H1 (cell line): ENCODE results near the gene NDP. TPM values are rescaled to one million over a fixed set of nuclear protein-coding genes. Genes with fewer than 3 reads are reported as not detected.
"Not testable (repeated sequence)": the region's sequence is repeated elsewhere in the genome, so short reads cannot be mapped to it uniquely, and the experiment has no call there.

Experiments used
- CTCF ChIA-PET: fragments of 300-600 bp; sonication (Branson Sonifier 250); formaldehyde crosslinking; loops from one replicate; lab custom pipeline; 2021; ENCODE audit not compliant: partially characterized antibody; lab: Charles Lee
- POLR2A ChIA-PET: fragments of 300-600 bp; sonication (Branson Sonifier 250); formaldehyde crosslinking; loops from one replicate; lab custom pipeline; 2021; ENCODE audit warnings: inconsistent platforms; ENCODE audit not compliant: partially characterized antibody; lab: Charles Lee
- DNase-seq, 2 experiments: peaks; one replicate each; pipeline versions ENCODE4 v3.0.0 to v3.0.0-alpha.2; 2010 to 2022; ENCODE audit warnings: low spot score in 2 of 2, low read depth in 1 of 2, mixed read lengths in 1 of 2
- FAIRE-seq: peaks from 2 replicates; lab custom pipeline; 2011; peaks lifted over from hg19 to GRCh38; lab: Jason Lieb, UNC
- H2AFZ ChIP-seq: 2 replicates; pipeline ENCODE4 v1.8.1; 2012; ENCODE audit warnings: low read length, inconsistent platforms
- H2AK5ac ChIP-seq: 2 replicates; pipeline ENCODE4 v1.6.1; 2013; ENCODE audit warnings: low read depth, low read length
- H2BK120ac ChIP-seq: replicated peaks from 2 replicates; pipeline ENCODE3; 2013; ENCODE audit warnings: low read depth, low read length, inconsistent platforms
- H2BK12ac ChIP-seq: 2 replicates; pipeline ENCODE4 v1.6.1; 2013; ENCODE audit warnings: low read depth, low read length
- H2BK15ac ChIP-seq: 2 replicates; pipeline ENCODE4 v1.6.1; 2013; ENCODE audit warnings: low read length
- H2BK20ac ChIP-seq: 2 replicates; pipeline ENCODE4 v1.6.1; 2013; ENCODE audit warnings: low read length
- H2BK5ac ChIP-seq: 2 replicates; pipeline ENCODE4 v1.6.1; 2013; ENCODE audit warnings: low read depth, low read length
- H3K14ac ChIP-seq: 2 replicates; pipeline ENCODE4 v1.6.1; 2013; ENCODE audit warnings: inconsistent platforms; ENCODE audit not compliant: insufficient read length
- H3K18ac ChIP-seq: 2 replicates; pipeline ENCODE4 v1.6.1; 2013; ENCODE audit warnings: low read length; ENCODE audit errors: extremely low read depth
- H3K23ac ChIP-seq: 2 replicates; pipeline ENCODE4 v1.6.1; 2013; ENCODE audit warnings: inconsistent platforms; ENCODE audit not compliant: insufficient read length
- H3K23me2 ChIP-seq: 2 replicates; pipeline ENCODE4 v1.6.1; 2013; ENCODE audit warnings: low read depth, low read length
- H3K27ac ChIP-seq: 2 replicates; pipeline ENCODE4 v1.6.1; 2011; ENCODE audit warnings: low read depth, low read length, inconsistent platforms
- H3K27me3 ChIP-seq, 4 experiments: replicated peaks in 1 of 4; 1 replicate in 1 of 4; 2 replicates in 3 of 4; pipeline versions ENCODE4 v1.6.1 to v1.8.1; 2011 to 2013; ENCODE audit warnings: low read length in 3 of 4, mild to moderate bottlenecking in 3 of 4, inconsistent platforms in 2 of 4, mixed read lengths in 2 of 4, moderate library complexity in 1 of 4; ENCODE audit not compliant: control insufficient read depth in 3 of 4, insufficient read depth in 3 of 4; ENCODE audit errors: extremely low read depth in 1 of 4
- H3K36me3 ChIP-seq, 4 experiments: 2 replicates each; pipeline versions ENCODE4 v1.6.1 to v1.8.1; 2011 to 2013; ENCODE audit warnings: mild to moderate bottlenecking in 4 of 4, low read length in 3 of 4, moderate library complexity in 2 of 4, control low read depth in 1 of 4, inconsistent platforms in 1 of 4; ENCODE audit not compliant: insufficient read depth in 4 of 4, control insufficient read depth in 2 of 4
- H3K4ac ChIP-seq: replicated peaks from 2 replicates; pipeline ENCODE3; 2013; ENCODE audit warnings: low read length, low read depth, mixed read lengths, inconsistent platforms; ENCODE audit not compliant: insufficient read length
- H3K4me1 ChIP-seq, 4 experiments: replicated peaks in 1 of 4; 1 replicate in 1 of 4; 2 replicates in 3 of 4; pipeline versions ENCODE4 v1.6.1 to v1.8.1; 2011 to 2013; ENCODE audit warnings: low read length in 3 of 4, inconsistent platforms in 2 of 4, mixed read lengths in 1 of 4; ENCODE audit not compliant: insufficient read depth in 4 of 4, control insufficient read depth in 3 of 4
- H3K4me2 ChIP-seq, 2 experiments: 2 replicates each; pipeline versions ENCODE4 v1.6.1 to v1.8.1; 2011 to 2013; ENCODE audit warnings: low read depth in 2 of 2, low read length in 2 of 2, control low read depth in 1 of 2, inconsistent platforms in 1 of 2, mild to moderate bottlenecking in 1 of 2; ENCODE audit not compliant: insufficient read depth in 1 of 2
- H3K4me3 ChIP-seq, 4 experiments: fragments of 200-600, 300-600 bp in 1 of 4; sonication (generic), shearing (Covaris generic), sonication (Bioruptor Twin) in 1 of 4; 2 replicates each; pipeline versions ENCODE4 v1.5.1 to v1.8.1; 2011 to 2016; ENCODE audit warnings: low read length in 4 of 4, low read depth in 3 of 4, control low read depth in 2 of 4, inconsistent platforms in 2 of 4, mild to moderate bottlenecking in 2 of 4, mixed read lengths in 1 of 4, moderate library complexity in 1 of 4; ENCODE audit not compliant: insufficient read depth in 2 of 4; ENCODE audit errors: extremely low read depth in 1 of 4
- H3K56ac ChIP-seq: replicated peaks from 2 replicates; pipeline ENCODE3; 2013; ENCODE audit warnings: low read depth, mild to moderate bottlenecking, mixed read lengths, low read length, inconsistent platforms; ENCODE audit not compliant: insufficient read length
- H3K79me1 ChIP-seq: 2 replicates; pipeline ENCODE4 v1.6.1; 2013; ENCODE audit warnings: low read depth, low read length, control low read depth
- H3K79me2 ChIP-seq, 2 experiments: 2 replicates each; pipeline versions ENCODE4 v1.6.1 to v1.8.1; 2012 to 2013; ENCODE audit warnings: low read length in 2 of 2, mild to moderate bottlenecking in 2 of 2, inconsistent platforms in 1 of 2; ENCODE audit not compliant: insufficient read depth in 2 of 2, control insufficient read depth in 1 of 2
- H3K9ac ChIP-seq, 4 experiments: replicated peaks in 1 of 4; 1 replicate in 1 of 4; 2 replicates in 3 of 4; pipeline versions ENCODE4 v1.6.1 to v1.8.1; 2011 to 2013; ENCODE audit warnings: low read depth in 3 of 4, low read length in 3 of 4, control low read depth in 2 of 4, mild to moderate bottlenecking in 2 of 4, moderate library complexity in 2 of 4, inconsistent platforms in 1 of 4; ENCODE audit errors: extremely low read depth in 1 of 4
- H3K9me3 ChIP-seq, 2 experiments: 2 replicates each; pipeline versions ENCODE4 v1.6.1 to v1.8.1; 2012 to 2013; ENCODE audit warnings: mild to moderate bottlenecking in 2 of 2, moderate library complexity in 2 of 2, control low read depth in 1 of 2, inconsistent platforms in 1 of 2, low read depth in 1 of 2, low read length in 1 of 2, mixed read lengths in 1 of 2; ENCODE audit not compliant: insufficient read depth in 2 of 2
- H4K20me1 ChIP-seq, 2 experiments: replicated peaks in 1 of 2; 2 replicates each; pipeline versions ENCODE3 to v1.8.1; 2011 to 2013; ENCODE audit warnings: inconsistent platforms in 2 of 2, low read length in 2 of 2, mild to moderate bottlenecking in 1 of 2; ENCODE audit not compliant: insufficient read depth in 2 of 2, control insufficient read depth in 1 of 2
- H4K5ac ChIP-seq: 2 replicates; pipeline ENCODE4 v1.6.1; 2013; ENCODE audit warnings: low read length, low read depth, mixed read lengths, inconsistent platforms; ENCODE audit not compliant: insufficient read length
- H4K8ac ChIP-seq: 2 replicates; pipeline ENCODE4 v1.8.0; 2013; ENCODE audit warnings: mild to moderate bottlenecking, moderate library complexity, low read length, inconsistent platforms; ENCODE audit not compliant: insufficient read depth; ENCODE audit errors: extremely low read depth
- H4K91ac ChIP-seq: replicated peaks from 2 replicates; pipeline ENCODE3; 2013; ENCODE audit warnings: low read length, mixed read lengths, inconsistent platforms; ENCODE audit not compliant: insufficient read length
- WGBS, 2 experiments: shearing (Covaris generic) in 1 of 2; methylation state at CpG; one replicate each; pipeline versions ENCODE4 v1.1.6 to v1.1.7; 2013 to 2015; ENCODE audit warnings: low lambda C conversion rate in 2 of 2, mixed read lengths in 2 of 2, inconsistent platforms in 1 of 2, low coverage in 1 of 2, missing lambda C conversion rate in 1 of 2; ENCODE audit not compliant: insufficient replicate concordance in 2 of 2, insufficient coverage in 1 of 2, insufficient read length in 1 of 2; ENCODE audit errors: extremely low coverage in 1 of 2, missing lambda C conversion rate in 1 of 2; 5-methylcytosine and 5-hydroxymethylcytosine counted together
- polyA plus RNA-seq, 7 experiments: library from polyadenylated mRNA; depleted of rRNA in 3 of 7; stranded (reverse) in 5 of 7; unstranded in 2 of 7; fragments of >200 nt in 5 of 7; fragments of 200-250 nt in 2 of 7; gene quantifications; 1 replicate in 5 of 7; 2 replicates in 1 of 7; 4 replicates in 1 of 7; pipeline versions ENCODE4 v1.2.1 to v1.2.3, GENCODE V29; 2011 to 2013; ENCODE audit warnings: missing spikeins in 2 of 7, mixed read lengths in 2 of 7
- total RNA-seq: library from RNA; stranded (reverse); fragmentation: NEBNext Ultra II Directional; extraction: Animal tissue kit (Norgen Biotek cat#: 25700); gene quantifications from 2 replicates; pipeline ENCODE4 v1.2.1, GENCODE V29; 2021

The NDP gene
- total and polyA plus RNA-seq, 2 of the 8 experiments (the other 6 are each of a cell fraction or from before 2014, with no cell fraction given), result 0.26 to 0.82 TPM

DNA sequence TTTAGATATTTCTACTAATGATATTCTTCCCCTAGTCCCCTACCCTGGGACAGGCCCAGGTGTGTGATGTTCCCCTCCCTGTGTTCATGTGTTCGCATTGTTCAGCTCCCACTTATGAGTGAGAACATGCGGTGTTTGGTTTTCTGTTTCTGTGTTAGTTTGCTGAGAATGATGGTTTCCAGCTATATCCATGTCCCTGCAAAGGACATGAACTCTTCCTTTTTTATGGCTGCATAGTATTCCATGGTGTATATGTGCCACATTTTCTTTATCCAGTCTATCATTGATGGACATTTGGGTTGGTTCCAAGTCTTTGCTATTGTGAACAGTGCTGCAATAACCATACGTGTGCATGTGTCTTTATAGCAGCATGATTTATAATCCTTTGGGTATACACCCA, 51.2 kb downstream of the NDP start:
- H3K4me2 ChIP-seq, H3K23me2 ChIP-seq, H2BK20ac ChIP-seq, H3K27me3 ChIP-seq, H3K9ac ChIP-seq, H2BK120ac ChIP-seq, H2BK15ac ChIP-seq, DNase-seq, H3K14ac ChIP-seq, H4K20me1 ChIP-seq, H3K18ac ChIP-seq, H4K8ac ChIP-seq, H3K79me1 ChIP-seq, H3K9me3 ChIP-seq, H3K36me3 ChIP-seq, H3K56ac ChIP-seq, H3K4me3 ChIP-seq, H2BK12ac ChIP-seq, H3K27ac ChIP-seq, H3K23ac ChIP-seq, FAIRE-seq, H4K91ac ChIP-seq, H2AFZ ChIP-seq, POLR2A ChIA-PET, H3K4ac ChIP-seq, H3K79me2 ChIP-seq, H2BK5ac ChIP-seq, H3K4me1 ChIP-seq, H4K5ac ChIP-seq, H2AK5ac ChIP-seq: not testable (repeated sequence)
- CTCF ChIA-PET, result interaction anchor here (1.0 kb wide), 1 partner anchor 29 kb away, joined by 4 read pairs; no protein-coding TSS in a partner anchor
- 92% methylated on average over 2 of the region's 3 CpGs; no CpG with 5 or more reads in 1 of the 2 experiments for whole genome bisulfite sequencing, 2 experiments

DNA sequence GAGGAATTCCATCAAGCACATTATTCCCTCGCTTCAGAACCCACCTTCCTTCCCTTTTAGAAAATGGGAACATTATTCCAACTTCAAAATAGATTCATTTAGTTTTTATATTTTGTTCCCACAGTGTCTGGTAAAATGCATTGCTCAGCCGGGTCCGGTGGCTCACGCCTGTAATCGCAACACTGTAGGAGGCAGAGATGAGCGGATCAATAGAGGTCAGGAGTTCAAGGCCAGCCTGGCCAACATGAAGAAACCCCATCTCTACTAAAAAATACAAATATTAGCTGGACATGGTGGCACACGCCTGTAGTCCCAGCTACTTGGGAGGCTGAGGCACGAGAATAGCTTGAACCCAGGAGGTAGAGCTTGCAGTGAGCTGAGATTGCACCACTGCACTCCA, 62.4 kb downstream of the NDP start:
- H3K27me3 ChIP-seq, H3K14ac ChIP-seq, H4K91ac ChIP-seq, H3K56ac ChIP-seq, POLR2A ChIA-PET, H4K8ac ChIP-seq, H2BK5ac ChIP-seq, H2BK20ac ChIP-seq, H3K4me2 ChIP-seq, H2BK120ac ChIP-seq, H3K23me2 ChIP-seq, H2AFZ ChIP-seq, H3K4me3 ChIP-seq, H3K9me3 ChIP-seq, H2AK5ac ChIP-seq, H3K23ac ChIP-seq, H2BK12ac ChIP-seq, DNase-seq, H3K9ac ChIP-seq, H3K27ac ChIP-seq, FAIRE-seq, H3K4ac ChIP-seq, H4K20me1 ChIP-seq, H3K18ac ChIP-seq, H3K36me3 ChIP-seq, H2BK15ac ChIP-seq, H3K4me1 ChIP-seq, H3K79me1 ChIP-seq, H4K5ac ChIP-seq, H3K79me2 ChIP-seq: not testable (repeated sequence)
- CTCF ChIA-PET, result interaction anchor here (0.6 kb wide), 1 partner anchor 163 kb away, joined by 3 read pairs; no protein-coding TSS in a partner anchor
- 89% methylated on average over 7 of the region's 8 CpGs; no CpG with 5 or more reads in 1 of the 2 experiments for WGBS, 2 experiments
